DOHH2 (cell line): ENCODE results near the gene TMEM258.

Experiments
- CTCF ChIP-seq: fragments of 200-600 bp; sonication (generic); IDR thresholded peaks from one replicate; pipeline ENCODE4 v1.5.1; 2014; ENCODE audit warnings: antibody characterized with exemption, mild to moderate bottlenecking, low read depth, low read length; ENCODE audit not compliant: poor library complexity, severe bottlenecking
- EZH2phosphoT487 ChIP-seq: fragments of 200-600 bp; sonication (generic); IDR thresholded peaks from 2 replicates; pipeline ENCODE4 v1.6.1; 2017; ENCODE audit warnings: borderline replicate concordance, mild to moderate bottlenecking, antibody characterized with exemption, low read length, moderate library complexity, mixed read lengths

- TF ChIP-seq CTCF (no peak), EZH2phosphoT487 (no peak)
Measured at GRCh38 chr11:61769169-61769920, 23.1 kb downstream of the TMEM258 start.
